BE2C (cell line): ENCODE data around the gene BSN.

Experiments used
- DNase-seq: peaks from one replicate; pipeline ENCODE4 v3.0.0-alpha.2; 2020
- H3K27me3 ChIP-seq: fragments of 250-450 bp; sonication (Bioruptor Pico); 2 replicates; pipeline ENCODE4 v1.5.1; 2020; ENCODE audit warnings: mild to moderate bottlenecking
- H3K36me3 ChIP-seq: fragments of 250-450 bp; sonication (Bioruptor Pico); 2 replicates; pipeline ENCODE4 v1.5.1; 2020; ENCODE audit warnings: mild to moderate bottlenecking
- H3K4me1 ChIP-seq: fragments of 250-450 bp; sonication (Bioruptor Pico); 2 replicates; pipeline ENCODE4 v1.5.1; 2020
- H3K4me3 ChIP-seq: 2 replicates; pipeline ENCODE4 v1.5.1; 2011; ENCODE audit warnings: low read depth, low read length
- H3K9me3 ChIP-seq: fragments of 250-450 bp; sonication (Bioruptor Pico); 2 replicates; pipeline ENCODE4 v1.5.1; 2020
- CTCF ChIP-seq: IDR thresholded peaks from 2 replicates; pipeline ENCODE4 v1.5.1; 2012; ENCODE audit warnings: mild to moderate bottlenecking, low read depth, low read length

BSN gene

GRCh38 chr3:49563040-49563578 is 8.8 kb downstream of the BSN start:
- peak; percentile 18 for DNase-seq
- Histone ChIP-seq H3K36me3 (no peaks in the 10 kb centered on the region), H3K27me3 (no peaks in the 10 kb centered on the region), H3K4me1 (no peaks in the 10 kb centered on the region), H3K9me3 (no peaks in the 10 kb centered on the region), H3K4me3 (no peak overlapping the region)
- peak; percentile 11; the same call in 1 of the 2 replicates for TF ChIP-seq CTCF

GRCh38 chr3:49563766-49564165 is 9.5 kb downstream of the BSN start:
- Histone ChIP-seq H3K27me3 (no peaks in the 10 kb centered on the region), H3K4me1 (no peaks in the 10 kb centered on the region), H3K36me3 (no peaks in the 10 kb centered on the region), H3K9me3 (no peaks in the 10 kb centered on the region), H3K4me3 (no peak overlapping the region)
- no peak for TF ChIP-seq CTCF
- DNase-seq = no peak

- TF ChIP-seq CTCF = no peak
- DNase-seq = no peak
- no peak overlapping the region for H3K4me3 ChIP-seq
These were observed 12.0 kb downstream of the BSN start for GRCh38 chr3:49566312-49566711.

GRCh38 chr3:49567406-49567805 is 13.1 kb downstream of the BSN start:
- no peaks in the 10 kb centered on the region for H3K36me3 ChIP-seq
- no peak for DNase-seq
- no peaks in the 10 kb centered on the region for H3K9me3 ChIP-seq
- H3K27me3 ChIP-seq = no peaks in the 10 kb centered on the region
- H3K4me3 ChIP-seq = no peak overlapping the region
- H3K4me1 ChIP-seq = no peaks in the 10 kb centered on the region
- no peak for TF ChIP-seq CTCF

More at GRCh38 chr3:49566312-49566711, 12.0 kb downstream of the BSN start:
- Histone ChIP-seq H3K27me3 (no peaks in the 10 kb centered on the region), H3K4me1 (no peaks in the 10 kb centered on the region), H3K36me3 (no peaks in the 10 kb centered on the region), H3K9me3 (no peaks in the 10 kb centered on the region)

GRCh38 chr3:49568965-49569364 is 14.7 kb downstream of the BSN start:
- TF ChIP-seq CTCF = no peak
- Histone ChIP-seq H3K4me3 (no peak overlapping the region), H3K27me3 (no peaks in the 10 kb centered on the region), H3K36me3 (no peaks in the 10 kb centered on the region), H3K4me1 (no peaks in the 10 kb centered on the region), H3K9me3 (no peaks in the 10 kb centered on the region)
- no peak for DNase-seq

- Histone ChIP-seq H3K27me3 (no peaks in the 10 kb centered on the region), H3K4me3 (no peak overlapping the region), H3K4me1 (no peaks in the 10 kb centered on the region), H3K9me3 (no peaks in the 10 kb centered on the region), H3K36me3 (no peaks in the 10 kb centered on the region)
- no peak for TF ChIP-seq CTCF
- no peak for DNase-seq
These were observed 15.9 kb downstream of the BSN start for GRCh38 chr3:49570028-49570654.
